Astrocyte (in vitro differentiated cells and primary cell): Measurements from ENCODE around the gene PACS2. TPM values are rescaled to one million over a fixed set of nuclear protein-coding genes. Genes with fewer than 3 reads are reported as not detected.
A peak's percentile ranks its signal among the peaks of the same experiment; 100 is the strongest.

Source experiments
- DNase-seq: peaks from one replicate; pipeline ENCODE4 v3.0.0-alpha.2; 2010; ENCODE audit warnings: low read depth
- FAIRE-seq: peaks from 2 replicates; lab custom pipeline; 2011; peaks lifted over from hg19 to GRCh38; lab: Jason Lieb, UNC
- H2AFZ ChIP-seq: 2 replicates; pipeline ENCODE4 v1.6.0; 2012; ENCODE audit warnings: low read depth, low read length, inconsistent platforms
- H3K27ac ChIP-seq: 2 replicates; pipeline ENCODE4 v1.5.1; 2011; ENCODE audit warnings: low read depth, low read length, inconsistent platforms
- H3K27me3 ChIP-seq: 2 replicates; pipeline ENCODE4 v1.6.0; 2011; ENCODE audit warnings: low read length, inconsistent platforms; ENCODE audit not compliant: insufficient read depth
- H3K36me3 ChIP-seq: 2 replicates; pipeline ENCODE4 v1.5.1; 2011; ENCODE audit warnings: low read length, inconsistent platforms; ENCODE audit not compliant: insufficient read depth
- H3K4me1 ChIP-seq: 2 replicates; pipeline ENCODE4 v1.5.1; 2011; ENCODE audit warnings: low read length, inconsistent platforms; ENCODE audit not compliant: insufficient read depth
- H3K4me2 ChIP-seq: 2 replicates; pipeline ENCODE4 v1.6.0; 2012; ENCODE audit warnings: low read length, inconsistent platforms
- H3K4me3 ChIP-seq: 2 replicates; pipeline ENCODE4 v1.5.1; 2011; ENCODE audit warnings: low read depth, mild to moderate bottlenecking, low read length, inconsistent platforms; ENCODE audit not compliant: insufficient read depth
- H3K79me2 ChIP-seq: 2 replicates; pipeline ENCODE4 v1.6.0; 2012; ENCODE audit warnings: mild to moderate bottlenecking, low read length, inconsistent platforms; ENCODE audit not compliant: insufficient read depth
- H3K9ac ChIP-seq: 2 replicates; pipeline ENCODE4 v1.6.0; 2012; ENCODE audit warnings: mild to moderate bottlenecking, low read length, inconsistent platforms
- H3K9me3 ChIP-seq: 2 replicates; pipeline ENCODE4 v1.5.1; 2012; ENCODE audit warnings: low read depth, mild to moderate bottlenecking, low read length, inconsistent platforms; ENCODE audit not compliant: insufficient read depth
- H4K20me1 ChIP-seq: 2 replicates; pipeline ENCODE4 v1.6.0; 2012; ENCODE audit warnings: low read length, inconsistent platforms; ENCODE audit not compliant: insufficient read depth
- H3K27ac Mint-ChIP-seq: one replicate; pipeline ENCODE4 v1.8.0; 2021; ENCODE audit warnings: mild to moderate bottlenecking, mixed read lengths; ENCODE audit not compliant: unreplicated experiment
- H3K27me3 Mint-ChIP-seq: one replicate; pipeline ENCODE4 v1.8.0; 2021; ENCODE audit warnings: low read depth, mixed read lengths; ENCODE audit not compliant: unreplicated experiment
- H3K36me3 Mint-ChIP-seq: one replicate; pipeline ENCODE4 v1.8.0; 2021; ENCODE audit warnings: low read depth, mixed read lengths; ENCODE audit not compliant: unreplicated experiment
- H3K4me1 Mint-ChIP-seq: one replicate; pipeline ENCODE4 v1.8.0; 2021; ENCODE audit warnings: low read depth, mixed read lengths; ENCODE audit not compliant: unreplicated experiment
- H3K4me3 Mint-ChIP-seq: one replicate; pipeline ENCODE4 v1.8.0; 2021; ENCODE audit warnings: mild to moderate bottlenecking, moderate library complexity, mixed read lengths; ENCODE audit not compliant: unreplicated experiment
- H3K9me3 Mint-ChIP-seq: one replicate; pipeline ENCODE4 v1.8.0; 2021; ENCODE audit warnings: mild to moderate bottlenecking, mixed read lengths; ENCODE audit not compliant: unreplicated experiment
- CTCF ChIP-seq: IDR thresholded peaks from 2 replicates; pipeline ENCODE4 v1.5.1; 2011; ENCODE audit warnings: low read depth, mild to moderate bottlenecking, inconsistent platforms, low read length, moderate library complexity; ENCODE audit not compliant: insufficient read depth
- EZH2 ChIP-seq: IDR thresholded peaks from 2 replicates; pipeline ENCODE4 v1.6.1; 2012; ENCODE audit warnings: mild to moderate bottlenecking, low read length, inconsistent platforms; ENCODE audit not compliant: insufficient read depth
- total RNA-seq: library from RNA; stranded (reverse); gene quantifications from 2 replicates; pipeline ENCODE4 v1.2.1, GENCODE V29; 2021

The PACS2 gene
- total RNA-seq, 1 donor from 2014 or later, result 51.0 TPM

- DNase-seq, result no peak
- Histone ChIP-seq H3K27me3 (no peaks in the 10 kb centered on the region), H3K4me1 (peaks cover 3% of the 10 kb centered on the region), H3K79me2 (no peaks in the 10 kb centered on the region), H3K9me3 (no peaks in the 10 kb centered on the region), H2AFZ (no peak overlapping the region), H3K36me3 (no peaks in the 10 kb centered on the region), H3K4me2 (no peak overlapping the region), H3K4me3 (no peak overlapping the region), H3K27ac (no peak overlapping the region), H4K20me1 (peaks cover 12% of the 10 kb centered on the region), H3K9ac (no peak overlapping the region)
- Mint-ChIP-seq H3K27me3 (no peaks in the 10 kb centered on the region), H3K4me1 (no peaks in the 10 kb centered on the region), H3K9me3 (no peaks in the 10 kb centered on the region), H3K27ac (no peak overlapping the region), H3K4me3 (no peak overlapping the region), H3K36me3 (peaks cover 12% of the 10 kb centered on the region)
- no peak for FAIRE-seq
- TF ChIP-seq CTCF (no peak), EZH2 (no peak)
These were observed 55.1 kb downstream of the PACS2 start for GRCh38 chr14:105369653-105370040.

GRCh38 chr14:105374389-105374788 is 59.8 kb downstream of the PACS2 start:
- Histone ChIP-seq H3K4me1 (peaks cover 2% of the 10 kb centered on the region), H3K9me3 (no peaks in the 10 kb centered on the region), H3K9ac (no peak overlapping the region), H3K27me3 (no peaks in the 10 kb centered on the region), H3K36me3 (no peaks in the 10 kb centered on the region), H3K27ac (no peak overlapping the region), H3K4me3 (no peak overlapping the region), H3K4me2 (no peak overlapping the region), H2AFZ (no peak overlapping the region), H3K79me2 (no peaks in the 10 kb centered on the region), H4K20me1 (peaks cover 13% of the 10 kb centered on the region)
- no peaks in the 10 kb centered on the region for H3K27me3 Mint-ChIP-seq
- no peak for DNase-seq
- no peak overlapping the region for H3K27ac Mint-ChIP-seq
- no peak for FAIRE-seq
- peaks cover 11% of the 10 kb centered on the region for H3K36me3 Mint-ChIP-seq
- no peaks in the 10 kb centered on the region for H3K9me3 Mint-ChIP-seq
- TF ChIP-seq EZH2 (no peak), CTCF (no peak)
- no peak overlapping the region for H3K4me3 Mint-ChIP-seq
- H3K4me1 Mint-ChIP-seq, result peaks cover 8% of the 10 kb centered on the region

GRCh38 chr14:105375635-105376057 is 61.1 kb downstream of the PACS2 start:
- no peak overlapping the region for H3K27ac ChIP-seq
- H4K20me1 ChIP-seq, result peaks cover 13% of the 10 kb centered on the region
- Mint-ChIP-seq H3K9me3 (no peaks in the 10 kb centered on the region), H3K4me1 (peaks cover 8% of the 10 kb centered on the region), H3K27me3 (no peaks in the 10 kb centered on the region), H3K4me3 (no peak overlapping the region), H3K27ac (peak overlapping the region; percentile 58), H3K36me3 (peaks cover 11% of the 10 kb centered on the region)
- H3K4me2 ChIP-seq, result no peak overlapping the region
- no peak overlapping the region for H3K4me3 ChIP-seq
- H3K9ac ChIP-seq, result no peak overlapping the region
- no peaks in the 10 kb centered on the region for H3K79me2 ChIP-seq
- FAIRE-seq, result no peak
- H3K27me3 ChIP-seq, result no peaks in the 10 kb centered on the region
- H2AFZ ChIP-seq, result no peak overlapping the region
- TF ChIP-seq EZH2 (no peak), CTCF (no peak)
- no peaks in the 10 kb centered on the region for H3K9me3 ChIP-seq
- H3K4me1 ChIP-seq, result peaks cover 2% of the 10 kb centered on the region
- no peak for DNase-seq
- H3K36me3 ChIP-seq, result no peaks in the 10 kb centered on the region
